Heart right ventricle (tissue), 16 donors: ENCODE measurements around the gene ZNF660. TPM values are rescaled to one million over a fixed set of nuclear protein-coding genes. Genes with fewer than 3 reads are reported as not detected.
"Not testable (repeated sequence)": the region's sequence is repeated elsewhere in the genome, so short reads cannot be mapped to it uniquely, and the experiment has no call there.

ENCODE experiments used
- ATAC-seq, 8 donors: fragments of 200-7000 bp; cut with Tn5 transposase; one replicate each; pipeline ENCODE4 v1.9.1; 2020; ENCODE audit warnings: mild to moderate bottlenecking in 8 of 8, moderate library complexity in 8 of 8, moderate number of reproducible peaks in 1 of 8
- DNase-seq, 2 donors: peaks; one replicate each; pipeline ENCODE4 v3.0.0-alpha.2; 2020
- H3K27ac ChIP-seq, 10 donors: fragments of 200-600 bp; sonication (generic) in 2 of 10; one replicate each; pipeline versions ENCODE4 v1.5.0 to v1.8.0; 2020 to 2022; ENCODE audit warnings: mild to moderate bottlenecking in 3 of 10
- H3K27me3 ChIP-seq, 7 donors: fragments of 200-600 bp; one replicate each; pipeline ENCODE4 v1.8.0; 2021 to 2022; ENCODE audit warnings: mild to moderate bottlenecking in 2 of 7
- H3K36me3 ChIP-seq, 9 donors: fragments of 200-600 bp; sonication (generic) in 1 of 9; one replicate each; pipeline versions ENCODE4 v1.5.0 to v1.8.0; 2020 to 2022; ENCODE audit warnings: mild to moderate bottlenecking in 2 of 9
- H3K4me1 ChIP-seq, 9 donors: fragments of 200-600 bp; sonication (generic) in 1 of 9; one replicate each; pipeline versions ENCODE4 v1.5.0 to v1.8.0; 2020 to 2022; ENCODE audit warnings: mild to moderate bottlenecking in 4 of 9
- H3K4me3 ChIP-seq, 10 donors: fragments of 200-600 bp; sonication (generic) in 2 of 10; one replicate each; pipeline versions ENCODE4 v1.5.0 to v1.8.0; 2020 to 2022; ENCODE audit warnings: mild to moderate bottlenecking in 7 of 10, moderate library complexity in 2 of 10
- H3K9me3 ChIP-seq, 11 donors: fragments of 200-600 bp in 10 of 11; sonication (generic) in 2 of 11; one replicate each; pipeline versions ENCODE4 v1.5.0 to v1.8.0; 2013 to 2022; ENCODE audit warnings: mild to moderate bottlenecking in 2 of 11, control low read depth in 1 of 11, moderate library complexity in 1 of 11
- CTCF ChIP-seq, 9 donors: fragments of 200-600 bp; sonication (generic) in 2 of 9; IDR thresholded peaks; one replicate each; pipeline versions ENCODE4 v1.5.0 to v1.8.0; 2021 to 2022; ENCODE audit warnings: antibody characterized with exemption in 9 of 9, mild to moderate bottlenecking in 5 of 9, moderate library complexity in 1 of 9
- WGBS, 2 donors: extraction: QIAGEN DNeasy Blood & Tissue Kit; methylation state at CpG; one replicate each; pipeline ENCODE4 v1.1.7; 2013; ENCODE audit warnings: inconsistent platforms in 1 of 2; 5-methylcytosine and 5-hydroxymethylcytosine counted together
- intact Hi-C, 10 donors: fragments of 100-400 bp; cut with DNase I; formaldehyde crosslinking; loops; one replicate each; pipeline versions ENCODE4 v1.11.1 to v1.14.2; 2022
- long read RNA-seq, 3 donors: library from polyadenylated mRNA; unstranded; transcript quantifications; one replicate each; pipeline ENCODE4 v2.0.0, GENCODE V29; 2020 to 2021
- polyA plus RNA-seq, 2 donors: library from polyadenylated mRNA; stranded (reverse); fragments of 200-250 nt; gene quantifications; one replicate each; pipeline ENCODE4 v1.2.3, GENCODE V29; 2013
- total RNA-seq, 10 donors: library from RNA; stranded (reverse); fragmentation: NEBNext Ultra II Directional in 3 of 10; extraction: Animal tissue kit (Norgen Biotek cat#: 25700) in 3 of 10; gene quantifications; one replicate each; pipeline versions ENCODE4 v1.2.1 to v1.2.4, GENCODE V29; 2021 to 2023
- donor health status: Arrhythmogenic right ventricular cardiomyopathy.
- donor health status: ischemic (EF 13 %, LVEDD 7.1; RV severe dilation, severe dysfunction).
- donor health status: healthy with polysubstance abuse.
- donor health status: DM: no; HTN: yes; CAD: no.
- donor health status: DM: no; HTN: no; CAD: no.
- donor health status: ischemic (EF 25% LVEDD 6.9; RV normal size, moderate dysfunction).
- donor health status: ischemic (EF 25% LVEDD 5.7; RV mildly dilated, moderate dysfunction).
- donor health status: healthy.
- donor health status: DM: yes; HTN: yes; CAD: no.
- donor health status: Ischemic cardiomyopathy.
- donor health status: ischemic (EF 35%, LVEDD 5.7; RV mildly dilated, moderate dysfunction).
- donor health status: nonischemic (EF 11% LVEDD 7.7; RV severe dilation, severe dysfunction).
- donor health status: DM: yes; HTN: yes; CAD: no.
- donor health status: PGD.
- donor health status: ischemic (EF 29% LVEDD 5.4; RV normal size, mild dysfunction).
- donor health status: nonischemic (EF 23%, LVEDD 6.1; RV moderate dilation, normal function).

Gene ZNF660
- total RNA-seq (1 to 10 TPM in 7 of 10 donors, under 1 TPM in 3; 0.69 to 2.5 (median 1.3) TPM), polyA plus RNA-seq (1 to 10 TPM in 1 of 2 donors, under 1 TPM in 1; 0.41 to 1.1 TPM)
- long read RNA-seq, donor 1: 0 reads
- long read RNA-seq, donor 2: 0 reads
- long read RNA-seq, donor 3: 0 reads

- intact Hi-C loops: no loop called here
- peak within 1 kb of the TSS; percentile 42 to 72 (median 64) for H3K4me3 ChIP-seq
- H3K9me3 ChIP-seq: peaks cover 0 to 14% (median 0%) of the 10 kb centered on the region in 11 donors
- ATAC-seq (peak; percentile 96 to 98 (median 97)), DNase-seq (peak; percentile 51 to 69)
- H3K27me3 ChIP-seq: peaks cover 0 to 5% (median 0%) of the 10 kb centered on the region in 7 donors
- H3K27ac ChIP-seq: peak within 1 kb of the TSS in 9 of 10 donors; percentile 23 to 78 (median 71)
- TF ChIP-seq CTCF (IDR thresholded peaks at IDR 0.05): no peak
- peaks cover 0 to 20% (median 10%) of the 10 kb centered on the region in 9 donors for H3K4me1 ChIP-seq
- H3K36me3 ChIP-seq: peaks cover 0 to 36% (median 12%) of the 10 kb centered on the region in 9 donors
- WGBS, 2 donors: 1% methylated on average over 41 of the region's 41 CpGs
Measured at GRCh38 chr3:44584646-44585501, at the start of gene ZNF660. Gene ZNF660, plus strand, starts transcription at chr3:44584964. Its CDS starts 9,230 bp downstream, at chr3:44594194.

- no peak for ATAC-seq
- intact Hi-C loops: loop anchor here in 3 of 10 donors (5.0 to 10.0 kb wide), 4 partner anchors 149 to 679 kb away; partner anchors contain the start of gene ZNF502 (in 1 of the 3)
- no peak for DNase-seq
- H3K4me1 ChIP-seq: no peaks in the 10 kb centered on the region
- no peak overlapping the region for H3K4me3 ChIP-seq
- H3K36me3 ChIP-seq: no peaks in the 10 kb centered on the region
- no peak overlapping the region for H3K27ac ChIP-seq
- H3K27me3 ChIP-seq: peaks cover 0 to 55% (median 39%) of the 10 kb centered on the region in 7 donors
- H3K9me3 ChIP-seq: peaks cover 0 to 4% (median 0%) of the 10 kb centered on the region in 11 donors
- WGBS, 2 donors: 0 to 6% methylated on average over 1 of the region's 1 CpG
- TF ChIP-seq CTCF (IDR thresholded peaks at IDR 0.05): no peak
Measured at GRCh38 chr3:44535364-44535763, 49.4 kb upstream of the ZNF660 start.

GRCh38 chr3:44544811-44545210, 40.0 kb upstream of the ZNF660 start:
- WGBS, 2 donors: 61 to 72% methylated on average over 1 of the region's 1 CpG
- H3K4me3 ChIP-seq, H3K9me3 ChIP-seq, intact Hi-C loops, DNase-seq, ATAC-seq, H3K27ac ChIP-seq, H3K36me3 ChIP-seq, H3K4me1 ChIP-seq: not testable (repeated sequence)
- peaks cover 0 to 40% (median 3%) of the 10 kb centered on the region in 7 donors for H3K27me3 ChIP-seq

GRCh38 chr3:44554626-44555592, 29.9 kb upstream of the ZNF660 start, which contains the start of gene ZKSCAN7:
Gene ZKSCAN7, plus strand, starts transcription at chr3:44555193. Its CDS starts 1,855 bp downstream, at chr3:44557048.
- 3 to 5% methylated on average over 68 of the region's 68 CpGs for WGBS, 2 donors
- intact Hi-C loops: loop anchor here in 1 of 10 donors (2.0 kb wide), 1 partner anchor 70 kb away; the partner anchor contains the start of gene ZNF197
- Histone ChIP-seq H3K36me3 (peaks cover 0 to 22% (median 0%) of the 10 kb centered on the region in 9 donors), H3K9me3 (no peaks in the 10 kb centered on the region), H3K4me1 (peaks cover 4 to 16% (median 11%) of the 10 kb centered on the region in 9 donors), H3K27ac (peak within 1 kb of the TSS in 9 of 10 donors; percentile 43 to 83 (median 76)), H3K4me3 (peak within 1 kb of the TSS; percentile 54 to 85 (median 74)), H3K27me3 (peaks cover 0 to 18% (median 14%) of the 10 kb centered on the region in 7 donors)
- DNase-seq (peak; percentile 50 to 70), ATAC-seq (peak; percentile 78 to 88 (median 86))
- peak in 5 of 9 donors; percentile 15 to 42 (median 32) for TF ChIP-seq CTCF (IDR thresholded peaks at IDR 0.05)
